Measurements from ENCODE around the gene ATAD3C.
A peak's percentile ranks its signal among the peaks of the same experiment; 100 is the strongest.
"Not testable (repeated sequence)": the region's sequence is repeated elsewhere in the genome, so short reads cannot be mapped to it uniquely, and the experiment has no call there.

The ATAD3C gene

GRCh38 chr1:1446631-1447030 lies 2.9 kb upstream of the ATAD3C start:
- DNase-seq (ENCODE audit: low read depth) = not testable (repeated sequence)

DNA sequence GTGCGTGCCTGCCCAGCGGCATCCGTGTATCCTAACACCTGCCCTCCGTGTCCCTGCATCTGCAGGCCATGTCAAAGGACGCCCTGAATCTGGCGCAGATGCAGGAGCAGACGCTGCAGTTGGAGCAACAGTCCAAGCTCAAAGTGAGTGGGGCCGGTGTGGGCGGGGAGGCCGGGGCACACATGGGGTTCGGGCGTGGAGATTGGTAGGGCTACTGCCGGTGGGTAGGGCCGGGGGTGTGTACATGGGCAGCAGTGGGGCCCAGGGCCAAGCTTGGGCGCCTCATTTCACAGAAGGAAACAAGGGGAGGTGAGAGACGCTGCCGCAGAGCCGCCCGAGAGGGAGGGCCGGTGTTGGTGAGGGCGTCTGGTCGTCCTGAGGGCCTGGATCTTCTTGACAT lies 1.1 kb downstream of the ATAD3C start:
- DNase-seq (ENCODE audit: low read depth) = not testable (repeated sequence)

DNA sequence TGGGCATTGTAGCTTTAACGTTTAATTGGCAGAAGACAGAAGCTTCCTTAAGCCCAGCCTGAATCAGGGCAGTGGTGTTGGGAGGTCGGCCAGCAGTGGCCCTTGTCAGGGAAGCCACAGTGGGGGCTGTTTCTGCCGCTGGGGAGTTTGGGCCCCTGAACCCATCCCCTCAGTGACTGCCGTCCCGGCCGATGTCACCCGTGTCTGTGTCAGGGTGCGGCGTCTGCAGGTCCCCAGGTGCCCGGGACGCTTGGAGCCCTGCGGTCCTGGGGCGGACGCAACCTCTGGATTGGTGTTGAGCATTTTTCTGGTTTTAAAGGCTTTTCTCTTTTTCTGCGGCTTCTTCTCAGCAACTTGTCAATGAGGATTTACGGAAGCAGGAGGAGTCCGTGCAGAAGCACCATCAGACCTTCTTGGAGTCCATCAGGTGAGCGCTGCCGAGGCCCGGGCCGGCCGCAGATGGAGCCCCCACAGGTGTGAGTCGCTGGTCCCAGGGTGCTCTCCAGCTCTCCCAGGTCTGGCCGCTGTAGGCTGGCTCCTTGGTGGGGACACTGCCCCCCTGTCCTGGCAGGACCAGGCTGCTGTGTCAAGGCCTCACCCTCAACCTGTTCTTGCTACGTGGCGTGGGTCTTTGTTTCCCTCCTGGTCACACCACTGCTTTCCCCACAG lies 2.3 kb downstream of the ATAD3C start:
- DNase-seq (ENCODE audit: low read depth) = no peak

DNA sequence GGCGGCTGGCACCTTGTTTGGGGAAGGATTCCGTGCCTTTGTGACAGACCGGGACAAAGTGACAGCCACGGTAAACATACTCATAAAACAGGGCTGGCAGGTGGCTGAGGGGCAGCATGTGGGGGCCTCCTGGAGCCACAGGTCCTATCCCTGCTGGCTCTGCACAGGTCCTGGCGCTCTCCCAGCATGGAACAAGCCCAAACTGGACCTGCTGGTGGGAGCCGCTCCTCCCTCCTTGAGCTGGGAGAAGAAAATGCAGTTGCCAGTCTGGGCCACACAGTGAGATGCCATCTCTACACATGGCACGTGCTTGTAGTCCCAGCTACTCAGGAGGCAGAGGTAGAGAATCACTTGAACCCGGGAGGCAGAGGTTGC lies 2.9 kb downstream of the ATAD3C start:
- not testable (repeated sequence) for DNase-seq (ENCODE audit: low read depth)

DNA sequence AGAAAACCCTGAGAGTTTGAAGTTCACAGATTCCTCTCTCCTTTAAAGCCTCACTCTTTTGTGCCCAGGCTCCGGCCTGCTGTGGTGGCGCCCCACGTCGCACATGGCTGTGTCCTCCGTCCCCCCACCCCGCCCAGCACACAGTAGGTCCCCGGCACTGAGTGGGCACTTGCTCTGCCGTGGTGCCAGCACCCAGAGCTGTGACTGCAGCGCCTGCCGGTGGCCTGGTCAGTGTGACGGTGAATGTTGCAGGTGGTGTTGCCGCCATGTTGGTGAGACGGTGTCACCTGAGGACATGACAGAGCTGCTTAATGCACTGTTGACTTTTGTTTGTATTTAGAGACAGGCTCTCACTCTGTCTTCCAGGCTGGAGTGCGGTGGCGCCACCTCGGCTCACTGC lies 3.4 kb downstream of the ATAD3C start:
- no peak for DNase-seq (ENCODE audit: low read depth)

DNA sequence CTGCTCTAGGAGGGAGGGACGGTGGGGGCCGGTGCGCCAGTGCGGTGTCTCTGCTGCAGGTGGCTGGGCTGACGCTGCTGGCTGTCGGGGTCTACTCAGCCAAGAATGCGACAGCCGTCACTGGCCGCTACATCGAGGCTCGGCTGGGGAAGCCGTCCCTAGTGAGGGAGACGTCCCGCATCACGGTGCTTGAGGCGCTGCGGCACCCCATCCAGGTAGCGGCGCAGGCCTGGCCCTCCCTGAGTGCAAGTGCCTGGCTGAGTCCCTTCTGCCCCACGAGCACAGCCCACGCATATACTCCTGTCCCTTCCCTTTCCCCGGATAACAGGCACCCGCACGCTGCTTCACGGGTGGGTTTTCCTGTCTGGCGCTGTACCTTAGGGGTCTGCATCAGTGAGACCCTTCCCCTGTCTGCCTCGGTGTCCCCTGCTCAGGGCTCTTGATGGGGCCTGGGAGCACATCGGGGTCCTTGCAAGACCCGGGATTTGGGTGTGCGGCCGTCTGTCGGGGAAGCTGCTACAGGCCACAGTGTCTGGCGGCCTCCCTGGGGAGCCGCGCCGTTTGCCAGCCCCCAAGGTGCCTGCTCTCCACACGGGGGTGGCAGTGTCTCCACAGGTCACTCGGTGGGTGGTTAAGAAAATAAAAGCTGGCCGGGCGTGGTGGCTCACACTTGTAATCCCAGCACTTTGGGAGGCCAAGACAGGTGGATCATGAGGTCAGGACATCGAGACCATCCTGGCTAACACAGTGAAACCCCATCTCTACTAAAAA lies 5.0 kb downstream of the ATAD3C start:
- DNase-seq (ENCODE audit: low read depth) = not testable (repeated sequence)

DNA sequence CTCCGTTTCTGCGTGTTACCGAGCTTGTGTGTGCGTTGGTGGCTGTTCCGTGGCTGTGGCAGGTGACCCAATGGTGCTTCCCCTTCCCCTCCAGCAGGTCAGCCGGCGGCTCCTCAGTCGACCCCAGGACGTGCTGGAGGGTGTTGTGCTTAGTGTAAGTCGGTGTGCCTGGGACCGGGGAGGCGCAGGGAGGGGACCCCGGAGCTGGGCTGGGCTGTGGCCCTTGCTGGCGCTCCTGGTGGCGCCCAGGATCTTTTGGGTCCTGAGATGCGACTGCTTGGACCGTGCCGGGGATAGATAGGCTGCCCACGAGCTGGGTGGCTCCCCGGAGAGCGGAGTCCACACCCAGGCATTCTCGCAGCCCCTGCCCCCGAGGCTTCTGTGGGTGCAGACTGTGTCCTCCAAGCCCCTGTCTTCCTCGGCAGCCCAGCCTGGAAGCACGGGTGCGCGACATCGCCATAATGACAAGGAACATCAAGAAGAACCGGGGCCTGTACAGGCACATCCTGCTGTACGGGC lies 5.9 kb downstream of the ATAD3C start:
- no peak for DNase-seq (ENCODE audit: low read depth)

GRCh38 chr1:1455934-1456333 lies 6.4 kb downstream of the ATAD3C start:
- DNase-seq (ENCODE audit: low read depth) = not testable (repeated sequence)

DNA sequence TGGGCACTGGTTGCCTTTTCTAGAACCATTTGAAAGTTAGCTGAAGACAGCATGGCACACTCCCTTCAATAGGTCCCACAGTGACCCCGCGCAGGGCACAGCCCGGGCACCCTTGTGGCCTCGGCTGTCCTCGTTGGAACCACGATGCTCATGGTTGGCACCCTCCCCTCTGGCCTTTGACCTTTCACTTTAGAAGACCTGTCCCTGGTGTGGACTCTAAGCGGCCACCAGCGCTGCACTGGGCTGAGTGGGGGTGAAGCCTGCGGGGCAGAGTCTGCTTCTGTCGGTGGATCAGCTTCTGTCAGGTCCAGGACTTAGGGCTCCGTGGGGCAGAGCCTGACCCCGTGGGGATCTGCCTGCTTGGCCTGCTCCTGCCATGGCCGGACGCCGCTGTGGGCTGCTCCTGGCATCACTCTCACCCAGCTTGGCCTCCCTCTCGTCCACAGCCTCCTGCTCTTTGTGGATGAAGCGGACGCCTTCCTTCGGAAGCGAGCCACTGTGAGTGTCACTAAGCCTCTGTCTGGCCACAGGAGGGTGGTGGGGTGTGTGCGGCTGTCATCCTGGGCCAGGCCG lies 7.3 kb downstream of the ATAD3C start:
- DNase-seq (ENCODE audit: low read depth) = not testable (repeated sequence)

- DNase-seq (ENCODE audit: low read depth) = not testable (repeated sequence)
Observed at GRCh38 chr1:1459156-1459555, 9.7 kb downstream of the ATAD3C start.

DNA sequence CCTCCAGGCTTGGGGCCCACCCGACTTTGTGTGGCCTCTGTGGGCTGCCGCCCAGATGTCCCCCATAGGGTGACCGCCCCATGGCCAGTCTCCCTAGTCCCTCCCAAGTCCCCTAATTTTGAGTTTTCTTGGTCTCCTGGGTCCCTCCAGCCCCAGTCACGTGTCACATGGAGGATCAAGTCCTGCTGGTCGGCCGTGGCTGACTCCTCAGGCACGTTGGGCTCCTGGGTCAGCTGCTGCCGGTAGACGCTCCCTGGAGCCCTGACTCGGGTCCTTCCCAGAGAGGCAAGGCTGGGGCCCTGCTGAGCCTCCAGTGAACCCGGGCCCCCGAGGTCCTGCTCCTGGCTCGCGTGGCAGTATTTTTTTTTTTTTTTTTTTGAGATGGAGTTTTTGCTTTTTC lies 10.2 kb downstream of the ATAD3C start:
- DNase-seq (ENCODE audit: low read depth) = not testable (repeated sequence)

GRCh38 chr1:1460540-1461130 lies 11.1 kb downstream of the ATAD3C start:
- no peak for DNase-seq (ENCODE audit: low read depth)

DNA sequence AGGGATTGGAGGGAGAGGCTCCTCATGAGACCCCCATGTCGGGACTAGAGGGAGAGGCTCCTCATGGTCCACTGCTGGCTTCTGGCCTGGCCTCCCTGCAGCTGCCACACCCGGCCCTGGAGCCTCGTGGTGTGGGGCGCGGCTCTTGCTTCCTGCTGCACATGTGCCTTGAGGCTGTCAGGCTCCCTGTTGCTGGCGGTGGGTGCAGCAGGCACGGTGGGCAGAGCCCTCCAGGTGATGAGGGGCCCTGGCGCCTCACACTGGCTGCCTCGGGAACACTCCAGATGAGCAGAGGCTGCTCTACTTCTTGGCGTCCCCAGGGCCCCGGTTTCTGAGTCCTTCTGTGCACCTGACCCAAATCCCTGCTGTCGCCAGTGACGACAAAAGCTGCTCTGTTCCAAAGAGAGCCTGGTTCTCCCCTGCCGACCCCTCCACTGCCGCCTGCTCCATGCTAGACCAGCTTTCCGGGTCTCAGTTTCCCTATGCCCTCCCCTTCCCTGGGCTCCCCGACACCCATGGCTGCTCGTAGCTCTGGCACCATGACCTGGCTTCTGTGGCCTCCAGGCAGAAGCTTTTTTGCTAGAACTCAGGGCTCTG lies 12.3 kb downstream of the ATAD3C start:
- no peak for DNase-seq (ENCODE audit: low read depth)

GRCh38 chr1:1462318-1462966 lies 13.0 kb downstream of the ATAD3C start:
- no peak for DNase-seq (ENCODE audit: low read depth)

DNA sequence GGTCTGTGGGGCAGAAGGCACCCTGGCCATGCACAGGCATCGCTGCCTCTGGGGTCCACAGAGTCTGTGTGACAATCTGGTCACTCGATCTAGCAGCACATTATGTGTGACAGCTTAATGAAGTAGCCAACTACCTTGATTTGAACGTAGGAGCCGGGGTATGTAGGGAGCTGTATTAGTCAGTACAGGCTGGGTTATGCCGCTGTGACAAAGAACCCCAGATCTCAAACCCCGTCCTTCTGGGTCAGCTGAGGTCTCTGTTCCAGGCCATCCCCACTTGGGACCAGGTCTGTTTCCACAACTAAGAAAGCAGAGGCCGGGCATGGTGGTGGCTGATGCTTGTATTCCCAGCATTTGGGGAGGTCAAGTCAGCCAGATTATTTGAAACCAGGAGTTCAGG lies 13.8 kb downstream of the ATAD3C start:
- no peak for DNase-seq (ENCODE audit: low read depth)

DNA sequence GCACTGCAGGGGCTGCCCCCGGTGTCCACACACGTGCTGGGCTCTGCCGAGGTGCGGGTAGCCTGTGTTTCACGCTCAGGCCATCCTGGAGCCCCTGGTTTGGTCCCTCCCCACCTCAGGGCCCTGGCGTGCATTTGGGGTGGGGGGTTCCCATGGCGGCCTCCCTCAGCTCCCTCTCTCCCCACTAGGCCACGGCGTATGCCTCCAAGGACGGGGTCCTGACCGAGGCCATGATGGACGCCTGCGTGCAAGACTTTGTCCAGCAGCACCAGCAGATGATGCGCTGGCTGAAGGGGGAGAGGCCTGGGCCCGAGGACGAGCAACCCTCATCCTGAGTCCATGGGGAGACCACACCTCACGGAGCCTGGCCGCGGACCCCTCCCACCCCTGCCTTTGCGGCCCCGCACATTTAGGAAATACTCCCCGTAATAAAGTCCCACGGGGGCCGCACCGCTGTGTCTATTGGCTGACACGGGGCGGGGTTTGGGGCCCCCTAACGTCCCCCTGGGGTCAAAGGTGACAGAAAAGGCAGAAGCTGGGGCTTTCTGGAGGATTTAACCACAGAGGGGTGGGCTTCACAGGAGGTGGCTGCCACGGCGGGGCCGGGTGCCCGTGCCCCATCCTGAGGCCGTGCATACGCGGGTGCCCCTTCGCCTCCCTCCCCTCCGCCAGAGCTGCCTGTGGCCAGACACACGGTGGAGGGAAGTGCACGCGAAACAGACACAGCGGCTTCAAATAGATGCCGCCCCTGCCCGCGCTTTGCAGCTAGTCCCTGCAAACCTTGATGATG lies 18.9 kb downstream of the ATAD3C start:
- not testable (repeated sequence) for DNase-seq (ENCODE audit: low read depth)

GRCh38 chr1:1470626-1471388 lies 21.3 kb downstream of the ATAD3C start:
- DNase-seq (ENCODE audit: low read depth) = no peak

DNA sequence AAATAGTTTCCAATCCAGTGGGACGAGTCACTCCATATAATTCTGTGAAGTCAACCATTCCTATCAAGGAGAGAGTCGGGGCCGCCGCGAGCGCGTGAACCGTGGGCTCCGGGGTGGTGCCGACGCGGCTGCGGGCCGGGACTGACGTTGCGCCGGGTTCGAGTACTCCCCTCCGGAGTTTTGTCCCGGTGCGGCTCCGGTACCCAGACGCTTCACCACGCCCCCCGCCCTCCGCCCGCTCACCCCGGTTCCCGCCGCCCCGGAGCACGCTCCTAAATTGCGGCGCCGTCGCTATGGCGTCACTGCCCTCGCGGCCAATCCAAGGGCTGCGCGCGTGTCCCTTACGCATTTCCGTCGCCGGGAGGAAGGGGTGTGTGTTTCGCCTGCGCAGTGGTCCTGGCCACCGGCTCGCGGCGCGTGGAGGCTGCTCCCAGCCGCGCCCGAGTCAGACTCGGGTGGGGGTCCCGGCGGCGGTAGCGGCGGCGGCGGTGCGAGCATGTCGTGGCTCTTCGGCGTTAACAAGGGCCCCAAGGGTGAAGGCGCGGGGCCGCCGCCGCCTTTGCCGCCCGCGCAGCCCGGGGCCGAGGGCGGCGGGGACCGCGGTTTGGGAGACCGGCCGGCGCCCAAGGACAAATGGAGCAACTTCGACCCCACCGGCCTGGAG lies 22.0 kb downstream of the ATAD3C start, which contains the start of gene ATAD3B:
ATAD3B (plus strand) TSS at position 377 of the 664 bp plus-strand sequence; CDS start at position 497, 120 bp downstream.
- DNase-seq (ENCODE audit: low read depth) = peak; percentile 85
